NCI-H1930 (cell line): ENCODE data around the gene ARHGAP24.

ENCODE experiments used
- DNase-seq, 2 experiments: peaks; one replicate each; lab custom pipeline; 2025; lab: John Stamatoyannopoulos, UW

Gene ARHGAP24

GRCh38 chr4:85740431-85740861 is 265.5 kb downstream of the ARHGAP24 start:
- DNase-seq: no peak

DNA sequence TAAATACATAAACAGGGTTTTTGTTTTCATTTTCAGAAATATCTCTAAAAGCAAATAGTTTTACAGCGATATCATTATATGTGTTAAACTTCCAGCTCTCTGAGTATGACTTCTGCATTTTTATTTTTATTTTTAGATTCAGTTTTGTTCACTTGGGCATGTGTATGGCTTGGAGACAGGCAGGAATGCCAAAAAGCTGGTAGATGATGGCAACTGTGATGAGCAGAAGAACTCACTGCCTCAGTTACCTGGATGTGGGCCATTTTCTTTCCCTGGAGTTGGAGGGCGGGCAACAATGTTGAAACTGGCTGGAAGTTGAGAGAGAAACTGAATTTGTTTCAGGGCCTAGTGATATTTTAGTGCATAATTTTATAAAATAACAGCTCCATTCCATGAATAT is 266.4 kb downstream of the ARHGAP24 start:
- DNase-seq: no peak

DNA sequence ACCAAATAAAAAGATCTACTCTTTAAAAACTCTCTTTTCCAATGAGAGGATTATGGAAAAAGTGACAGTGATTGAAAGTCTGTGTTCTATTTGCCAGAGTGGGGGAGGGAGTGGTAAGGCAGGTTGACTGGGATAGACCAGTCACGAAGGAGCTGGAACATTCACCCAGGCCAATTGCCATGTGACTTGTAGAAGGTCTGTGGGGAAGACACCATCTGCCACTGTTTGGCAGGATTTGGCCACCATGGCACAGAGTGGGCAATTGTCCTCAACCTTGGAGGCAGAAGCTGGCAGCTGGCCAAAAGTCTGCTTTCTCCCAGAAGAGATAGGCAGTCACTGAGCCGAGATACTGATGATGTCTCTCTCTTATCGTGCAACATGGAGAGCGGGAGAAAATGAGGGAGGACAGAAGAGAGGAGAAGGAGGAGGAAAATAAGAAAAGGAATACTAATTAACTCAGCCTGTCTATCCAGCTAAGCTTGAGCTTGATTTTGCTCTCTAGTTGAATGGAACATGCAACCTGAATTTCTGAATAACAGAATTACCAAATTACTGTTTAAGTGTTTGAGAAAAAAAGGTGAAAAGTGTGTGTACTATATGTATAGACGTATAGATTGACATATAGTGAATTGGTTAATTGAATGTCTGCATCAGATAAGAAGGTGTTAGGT is 267.1 kb downstream of the ARHGAP24 start:
- DNase-seq: no peak

GRCh38 chr4:85744950-85745349 is 270.0 kb downstream of the ARHGAP24 start:
- no peak for DNase-seq

DNA sequence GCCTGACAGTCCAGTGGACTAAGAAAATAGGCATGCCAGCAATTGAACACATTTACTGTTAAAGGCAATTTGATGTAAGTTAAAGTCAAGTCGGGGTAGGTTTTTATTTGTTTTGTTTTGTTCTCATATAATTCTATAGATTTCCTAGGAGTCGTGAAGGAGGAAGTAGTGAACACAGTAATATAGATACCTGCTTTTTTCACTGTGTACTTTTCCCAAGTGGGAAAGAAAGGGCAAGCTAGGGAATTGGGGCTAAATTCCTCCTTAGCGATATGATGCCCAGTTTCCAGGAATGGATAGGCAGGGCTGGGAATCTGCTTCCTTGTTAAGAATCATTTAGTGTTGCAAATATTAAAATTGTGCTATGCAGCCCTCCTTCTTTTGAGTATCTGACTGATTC is 271.0 kb downstream of the ARHGAP24 start:
- DNase-seq: no peak

GRCh38 chr4:85747882-85748491 is 273.0 kb downstream of the ARHGAP24 start:
- peak; percentile 32 to 35 for DNase-seq

- DNase-seq: no peak
Measured at GRCh38 chr4:85748654-85749053, 273.7 kb downstream of the ARHGAP24 start.

GRCh38 chr4:85751866-85752265 is 276.9 kb downstream of the ARHGAP24 start:
- DNase-seq: no peak

DNA sequence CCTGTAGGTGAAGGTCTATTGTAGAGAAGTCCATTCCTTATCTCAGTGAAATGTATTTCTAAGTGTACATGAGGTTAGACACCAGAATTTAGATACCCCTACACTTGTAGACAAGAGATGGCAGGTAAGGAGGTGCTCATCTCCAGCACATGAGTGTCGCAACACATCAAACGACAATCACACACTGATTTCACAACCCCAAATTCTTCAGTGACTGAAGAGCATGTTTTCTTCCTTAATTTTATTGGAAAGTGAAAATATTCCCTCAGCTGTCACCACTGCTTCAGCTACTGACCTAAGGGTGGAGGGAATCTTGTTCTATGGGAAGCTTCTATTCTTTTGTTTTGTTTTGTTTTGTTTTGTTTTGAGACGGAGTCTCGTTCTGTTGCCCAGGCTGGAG is 280.3 kb downstream of the ARHGAP24 start:
- no peak for DNase-seq

GRCh38 chr4:85756938-85757337 is 282.0 kb downstream of the ARHGAP24 start:
- DNase-seq: no peak

GRCh38 chr4:85759388-85759787 is 284.4 kb downstream of the ARHGAP24 start:
- no peak for DNase-seq

- DNase-seq: no peak
Measured at GRCh38 chr4:85760511-85760910, 285.6 kb downstream of the ARHGAP24 start.

GRCh38 chr4:85761803-85762528 is 287.0 kb downstream of the ARHGAP24 start:
- no peak for DNase-seq

DNA sequence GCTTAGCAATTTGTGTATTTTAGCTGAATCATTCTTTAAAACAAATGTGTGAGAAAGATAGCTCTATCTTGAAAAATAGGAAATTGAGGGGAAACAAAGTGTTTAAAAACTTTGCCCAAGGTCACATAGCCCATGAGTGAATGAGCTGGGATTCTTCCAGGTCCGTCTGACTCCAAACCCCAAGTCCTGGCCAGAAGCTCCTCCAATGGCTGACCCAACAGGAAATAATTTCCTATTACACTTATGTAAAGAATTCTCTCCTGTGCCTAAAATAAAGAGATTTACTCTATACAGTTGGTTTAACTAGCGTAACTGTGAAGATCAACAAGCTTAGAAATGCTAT is 287.6 kb downstream of the ARHGAP24 start:
- no peak for DNase-seq

DNA sequence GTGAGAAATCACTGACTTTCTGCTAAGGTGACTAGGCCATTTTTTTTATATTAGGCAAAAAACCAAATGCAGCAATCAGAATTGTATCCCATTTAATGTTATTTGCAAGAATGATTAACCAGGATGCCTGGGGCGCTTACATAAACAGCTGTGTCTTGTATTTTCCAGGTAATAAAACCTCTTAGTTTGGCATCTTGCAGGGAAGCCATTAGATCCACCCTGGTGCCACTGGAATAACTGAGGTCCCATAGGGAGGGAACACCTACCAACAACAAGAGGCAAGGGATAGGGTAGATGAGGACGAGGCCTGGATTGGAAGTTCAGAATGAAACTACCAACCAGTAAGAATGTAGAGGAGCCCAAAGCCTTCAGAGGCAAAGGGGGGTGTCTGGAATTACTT is 288.3 kb downstream of the ARHGAP24 start:
- DNase-seq: no peak

DNA sequence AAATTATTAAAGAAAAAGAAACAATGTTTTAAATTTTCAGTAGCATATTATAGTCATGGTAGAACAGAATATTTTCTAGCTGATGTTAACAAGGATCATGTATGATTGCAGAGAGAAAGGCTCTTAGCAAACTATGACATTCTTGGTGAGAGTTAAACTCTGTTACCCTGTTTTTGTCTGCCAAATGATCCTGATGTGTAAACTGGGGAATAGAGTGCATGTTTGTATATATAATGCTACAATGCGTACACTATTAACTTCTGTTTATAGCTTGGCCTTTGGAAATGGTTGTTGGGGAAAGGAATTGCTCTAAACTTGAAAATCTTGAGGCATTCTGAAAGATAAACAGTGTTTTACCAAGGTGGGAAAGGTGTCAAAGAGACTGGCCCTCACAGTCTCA is 292.7 kb downstream of the ARHGAP24 start:
- no peak for DNase-seq

DNA sequence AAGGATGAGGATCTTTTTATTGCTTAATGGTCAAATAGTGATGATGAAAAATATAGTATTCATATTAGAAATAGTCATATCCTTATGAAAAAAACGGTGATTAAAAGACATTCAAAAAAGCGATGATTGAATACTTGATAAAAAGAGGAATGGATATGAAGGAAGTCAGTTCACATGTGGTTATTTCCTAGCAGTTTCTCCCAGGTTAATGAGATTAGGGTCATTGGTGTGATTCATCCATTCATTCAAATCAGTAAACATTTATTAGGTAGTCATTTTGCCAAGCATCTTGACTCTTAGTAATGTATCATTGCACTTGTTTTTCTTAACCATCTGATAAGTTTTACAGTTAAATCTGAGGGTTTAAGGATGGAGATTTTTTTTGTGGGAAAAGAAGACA is 294.1 kb downstream of the ARHGAP24 start:
- no peak for DNase-seq

GRCh38 chr4:85772470-85772869 is 297.5 kb downstream of the ARHGAP24 start:
- no peak for DNase-seq

DNA sequence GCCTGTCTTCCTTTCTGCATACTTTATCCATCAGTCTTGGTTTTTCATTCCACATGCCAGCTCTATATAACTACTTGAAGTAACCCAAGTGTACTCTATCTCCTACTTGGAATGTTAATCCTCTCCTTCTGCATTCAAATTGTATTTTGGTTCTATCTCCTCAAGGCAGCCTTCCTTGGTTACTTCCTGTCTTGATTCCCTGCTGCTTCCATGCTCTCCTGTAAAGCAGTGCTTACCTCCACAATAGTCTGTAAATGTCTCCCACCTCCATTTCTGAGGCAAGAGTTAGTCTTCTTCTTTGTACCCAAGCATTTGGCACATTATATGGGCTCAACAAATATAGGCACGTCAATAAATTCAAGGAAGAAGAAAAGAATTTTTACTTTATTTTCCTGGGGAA is 298.4 kb downstream of the ARHGAP24 start:
- DNase-seq: no peak

DNA sequence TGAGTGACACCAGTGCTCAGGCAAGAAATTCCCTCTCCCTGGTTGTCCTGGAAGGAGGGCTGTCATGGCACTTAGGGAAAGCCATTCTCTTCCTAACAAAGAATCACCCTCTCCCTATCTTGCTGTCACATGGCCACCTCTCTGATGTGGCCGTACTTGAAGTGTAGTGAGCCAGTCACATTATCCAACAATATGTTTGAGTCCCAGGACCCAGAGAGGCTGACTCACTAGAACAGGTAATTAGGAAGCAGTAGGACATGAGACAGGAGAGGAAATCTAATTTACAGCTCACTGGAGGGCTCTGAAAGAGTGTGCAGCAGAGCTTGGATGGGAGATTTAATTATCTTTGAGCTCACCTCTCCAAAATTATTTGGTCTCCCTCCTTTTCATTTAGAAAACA is 299.1 kb downstream of the ARHGAP24 start:
- DNase-seq: no peak

GRCh38 chr4:85774489-85774888 is 299.5 kb downstream of the ARHGAP24 start:
- no peak for DNase-seq

DNA sequence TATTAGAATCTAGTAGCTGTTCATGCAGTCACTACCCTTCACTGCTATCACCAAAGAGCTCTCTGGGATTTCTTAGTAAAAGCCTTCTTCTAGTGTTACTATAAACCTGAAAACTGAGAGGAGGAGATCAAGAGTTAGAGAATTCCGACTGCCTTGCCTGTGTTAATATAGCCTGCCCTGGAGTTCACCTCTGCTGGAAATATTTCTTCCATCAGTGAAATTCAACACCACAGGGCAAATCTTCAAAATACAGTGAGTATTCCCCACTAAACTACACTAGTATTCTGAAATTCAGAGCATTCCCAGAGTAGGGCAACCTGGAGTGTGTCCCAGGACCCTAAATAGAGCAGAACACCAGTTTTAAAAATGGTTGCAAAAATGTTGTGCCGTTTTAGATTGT is 301.1 kb downstream of the ARHGAP24 start:
- no peak for DNase-seq

DNA sequence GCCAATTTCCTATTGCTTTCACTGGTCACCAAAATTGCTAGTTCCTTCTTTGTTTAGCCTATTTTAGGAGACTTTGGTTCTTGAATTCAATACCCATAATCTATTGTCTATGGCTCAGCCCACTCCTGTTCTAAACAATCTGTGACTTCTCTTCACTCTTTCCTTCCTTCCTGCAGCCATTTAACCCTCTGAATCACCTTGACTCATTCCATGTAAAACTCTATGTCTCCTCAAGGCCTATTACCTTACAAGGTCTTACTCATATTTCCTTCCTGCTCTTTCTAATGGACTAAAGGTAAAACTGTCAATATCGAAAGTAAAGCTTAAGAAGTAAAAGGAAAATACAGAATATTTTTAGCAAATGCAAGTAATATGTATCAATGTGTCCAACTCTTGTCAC is 301.6 kb downstream of the ARHGAP24 start:
- no peak for DNase-seq
